Ishikawa (cell line): ENCODE results near the gene MYO1E.

Experiments used
- CEBPB ChIP-seq: IDR thresholded peaks from 2 replicates; pipeline ENCODE4 v1.6.1; 2012
- CREB1 ChIP-seq: IDR thresholded peaks from 2 replicates; pipeline ENCODE4 v1.6.1; 2012; ENCODE audit warnings: low read depth
- EGR1 ChIP-seq: IDR thresholded peaks from 2 replicates; pipeline ENCODE4 v1.6.1; 2012
- EP300 ChIP-seq: IDR thresholded peaks from 2 replicates; pipeline ENCODE4 v1.6.1; 2012; ENCODE audit warnings: borderline replicate concordance
- FOXM1 ChIP-seq: IDR thresholded peaks from 2 replicates; pipeline ENCODE4 v1.6.1; 2012; ENCODE audit warnings: low read depth, borderline replicate concordance
- MAX ChIP-seq: IDR thresholded peaks from 2 replicates; pipeline ENCODE4 v1.6.1; 2012
- NFIC ChIP-seq: IDR thresholded peaks from 2 replicates; pipeline ENCODE4 v1.6.1; 2012
- RAD21 ChIP-seq: IDR thresholded peaks from 2 replicates; pipeline ENCODE4 v1.6.1; 2012; ENCODE audit warnings: low read depth
- REST ChIP-seq: IDR thresholded peaks from 2 replicates; pipeline ENCODE4 v1.6.1; 2012; ENCODE audit warnings: low read depth, mild to moderate bottlenecking
- TAF1 ChIP-seq: IDR thresholded peaks from 2 replicates; pipeline ENCODE4 v1.6.1; 2012; ENCODE audit warnings: low read depth, mild to moderate bottlenecking
- TCF12 ChIP-seq: IDR thresholded peaks from 2 replicates; pipeline ENCODE4 v1.6.1; 2012; ENCODE audit warnings: low read depth
- TEAD4 ChIP-seq: IDR thresholded peaks from 2 replicates; pipeline ENCODE4 v1.6.1; 2012
- USF1 ChIP-seq: IDR thresholded peaks from 2 replicates; pipeline ENCODE4 v1.6.1; 2012
- YY1 ChIP-seq: IDR thresholded peaks from 2 replicates; pipeline ENCODE4 v1.6.1; 2012; ENCODE audit warnings: low read depth
- ZBTB7A ChIP-seq: IDR thresholded peaks from 2 replicates; pipeline ENCODE4 v1.6.1; 2012; ENCODE audit warnings: low read depth

Gene MYO1E

GRCh38 chr15:59176653-59177316, 195.9 kb downstream of the MYO1E start:
- TF ChIP-seq TAF1 = no peak
- TF ChIP-seq MAX = no peak
- TF ChIP-seq EP300 = no peak
- TF ChIP-seq YY1 = no peak
- TF ChIP-seq RAD21 = no peak
- no peak for TF ChIP-seq REST
- TF ChIP-seq TCF12 = no peak
- TF ChIP-seq FOXM1 = no peak
- TF ChIP-seq ZBTB7A = no peak
- TF ChIP-seq EGR1 = no peak
- no peak for TF ChIP-seq CREB1
- no peak for TF ChIP-seq USF1
- TF ChIP-seq CEBPB = no peak
- TF ChIP-seq NFIC = no peak
- no peak for TF ChIP-seq TEAD4

- peak; percentile 81 for TF ChIP-seq RAD21
- TF ChIP-seq EP300 = no peak
- TF ChIP-seq MAX = no peak
- no peak for TF ChIP-seq TAF1
These were observed 197.5 kb downstream of the MYO1E start for GRCh38 chr15:59174835-59175831.

GRCh38 chr15:59174151-59174834, 198.4 kb downstream of the MYO1E start:
- no peak for TF ChIP-seq RAD21
- no peak for TF ChIP-seq TEAD4
- no peak for TF ChIP-seq REST
- no peak for TF ChIP-seq TCF12
- TF ChIP-seq EGR1 = no peak
- no peak for TF ChIP-seq MAX
- no peak for TF ChIP-seq TAF1
- TF ChIP-seq USF1 = no peak
- no peak for TF ChIP-seq FOXM1
- TF ChIP-seq CEBPB = no peak
- TF ChIP-seq YY1 = no peak
- TF ChIP-seq NFIC = no peak

GRCh38 chr15:59173194-59173593, 199.5 kb downstream of the MYO1E start:
- TF ChIP-seq FOXM1 (no peak), CREB1 (no peak), MAX (no peak), TEAD4 (no peak), CEBPB (no peak), TAF1 (no peak), USF1 (no peak), EGR1 (no peak), ZBTB7A (no peak), EP300 (no peak), RAD21 (no peak), NFIC (no peak), TCF12 (no peak), YY1 (no peak), REST (no peak)
